Endothelial cell of umbilical vein (primary cell): ENCODE data around the gene OPA1. TPM values are rescaled to one million over a fixed set of nuclear protein-coding genes. Genes with fewer than 3 reads are reported as not detected.

ENCODE experiments used
- BruUV-seq: library from RNA; stranded (reverse); fragments of 400-500 nt; replicated peaks from 2 replicates; lab custom pipeline; 2021; lab: Mats Ljungman, UMichigan
- CTCF ChIA-PET: fragments of 300-600, 350-600 bp; sonication (Branson Sonifier 250); formaldehyde crosslinking; loops from one replicate; lab custom pipeline; 2021; ENCODE audit warnings: antibody characterized with exemption, inconsistent platforms; lab: Charles Lee
- POLR2A ChIA-PET: fragments of 300-600, 350-600 bp; sonication (Branson Sonifier 250); formaldehyde crosslinking; loops from one replicate; lab custom pipeline; 2021; ENCODE audit warnings: antibody characterized with exemption, inconsistent platforms; lab: Charles Lee
- DNase-seq: peaks from one replicate; pipeline ENCODE4 v3.0.0-alpha.2; 2011; ENCODE audit warnings: low read depth, low spot score
- FAIRE-seq: peaks from 2 replicates; lab custom pipeline; 2011; peaks lifted over from hg19 to GRCh38; lab: Jason Lieb, UNC
- H2AFZ ChIP-seq: 2 replicates; pipeline ENCODE4 v1.6.0; 2012; ENCODE audit warnings: low read depth, low read length, control low read depth, inconsistent platforms
- H3K27ac ChIP-seq: 2 replicates; pipeline ENCODE4 v1.5.1; 2011; ENCODE audit warnings: low read depth, mild to moderate bottlenecking, control low read depth, low read length, moderate library complexity; ENCODE audit not compliant: insufficient read depth
- H3K27me3 ChIP-seq, 2 experiments: 2 replicates each; pipeline versions ENCODE4 v1.6.0 to v1.6.1; 2011; ENCODE audit warnings: low read length in 2 of 2, mixed read lengths in 1 of 2; ENCODE audit not compliant: control insufficient read depth in 2 of 2, insufficient read depth in 2 of 2
- H3K36me3 ChIP-seq, 2 experiments: 2 replicates in 1 of 2; 3 replicates in 1 of 2; pipeline ENCODE4 v1.5.1; 2011; ENCODE audit warnings: low read length in 2 of 2, mild to moderate bottlenecking in 1 of 2, moderate library complexity in 1 of 2; ENCODE audit not compliant: control insufficient read depth in 2 of 2, insufficient read depth in 2 of 2; ENCODE audit errors: extremely low read depth in 1 of 2
- H3K4me1 ChIP-seq: 3 replicates; pipeline ENCODE4 v1.5.1; 2011; ENCODE audit warnings: mild to moderate bottlenecking, low read length; ENCODE audit not compliant: control insufficient read depth, insufficient read depth; ENCODE audit errors: extremely low read depth
- H3K4me2 ChIP-seq: 2 replicates; pipeline ENCODE4 v1.6.1; 2011; ENCODE audit warnings: low read length, control low read depth, mixed read lengths; ENCODE audit not compliant: insufficient read depth
- H3K4me3 ChIP-seq, 3 experiments: fragments of 200-600 bp in 1 of 3; sonication (generic), shearing (Covaris generic) in 1 of 3; replicated peaks in 1 of 3; 2 replicates each; pipeline ENCODE4 v1.5.1; 2011 to 2016; ENCODE audit warnings: control low read depth in 3 of 3, low read length in 3 of 3, mild to moderate bottlenecking in 2 of 3, inconsistent platforms in 1 of 3, low read depth in 1 of 3, moderate library complexity in 1 of 3; ENCODE audit not compliant: insufficient read depth in 1 of 3
- H3K79me2 ChIP-seq: 2 replicates; pipeline ENCODE4 v1.6.0; 2012; ENCODE audit warnings: low read length, inconsistent platforms; ENCODE audit not compliant: control insufficient read depth, insufficient read depth
- H3K9ac ChIP-seq: replicated peaks from 2 replicates; pipeline ENCODE3; 2011; ENCODE audit warnings: low read length, control low read depth; ENCODE audit not compliant: insufficient read depth; ENCODE audit errors: extremely low read depth
- H3K9me1 ChIP-seq: replicated peaks from 3 replicates; pipeline ENCODE4 v1.6.0; 2011; ENCODE audit warnings: mild to moderate bottlenecking, low read length; ENCODE audit not compliant: control insufficient read depth, insufficient read depth; ENCODE audit errors: extremely low read depth
- H3K9me3 ChIP-seq: replicated peaks from 2 replicates; pipeline ENCODE4 v1.5.1; 2012; ENCODE audit warnings: low read length, inconsistent platforms; ENCODE audit not compliant: control insufficient read depth, insufficient read depth
- H4K20me1 ChIP-seq: replicated peaks from 2 replicates; pipeline ENCODE3; 2011; ENCODE audit warnings: mild to moderate bottlenecking, low read length; ENCODE audit not compliant: control insufficient read depth, insufficient read depth; ENCODE audit errors: extremely low read depth
- EZH2 ChIP-seq: IDR thresholded peaks from 2 replicates; pipeline ENCODE4 v1.6.1; 2012; ENCODE audit warnings: borderline replicate concordance, low read depth, mild to moderate bottlenecking, moderate library complexity, low read length, inconsistent platforms; ENCODE audit not compliant: severe bottlenecking
- FOS ChIP-seq: IDR thresholded peaks from 2 replicates; pipeline ENCODE4 v1.6.1; 2011; ENCODE audit warnings: mild to moderate bottlenecking, low read length, moderate library complexity, borderline replicate concordance; ENCODE audit not compliant: insufficient read depth
- GATA2 ChIP-seq: IDR thresholded peaks from 2 replicates; pipeline ENCODE4 v1.7.0; 2011; ENCODE audit warnings: low read depth, mild to moderate bottlenecking, moderate library complexity, mixed read lengths, low read length; ENCODE audit not compliant: insufficient read length, insufficient read depth
- MYC ChIP-seq: IDR thresholded peaks from one replicate; pipeline ENCODE4 v1.6.1; 2011; ENCODE audit warnings: mild to moderate bottlenecking, low read depth, low read length
- POLR2A ChIP-seq: IDR thresholded peaks from 2 replicates; pipeline ENCODE4 v1.6.1; 2012; ENCODE audit warnings: low read depth, mild to moderate bottlenecking, control low read depth, low read length
- POLR2AphosphoS5 ChIP-seq: IDR thresholded peaks from 2 replicates; pipeline ENCODE4 v1.6.1; 2012; ENCODE audit warnings: low read depth, mild to moderate bottlenecking, control low read depth, low read length, moderate library complexity; ENCODE audit not compliant: insufficient read depth
- dilution Hi-C: fragments of 300-500 bp; cut with MboI; formaldehyde crosslinking; loops from one replicate; pipeline ENCODE4 v1.15.0; 2019; ENCODE audit warnings: low sequenced_read_pairs; ENCODE audit not compliant: extremely low pct_ligation_motif_present
- intact Hi-C: fragments of 100-400 bp; cut with micrococcal nuclease; formaldehyde crosslinking; loops from one replicate; pipeline ENCODE4 v1.10.0; 2022
- polyA plus RNA-seq, 4 experiments: library from polyadenylated mRNA; depleted of rRNA in 3 of 4; stranded (reverse) in 3 of 4; unstranded in 1 of 4; fragments of >200 nt; gene quantifications; 2 replicates each; pipeline versions ENCODE4 v1.2.1 to v1.2.3, GENCODE V29; 2011 to 2012; ENCODE audit warnings: missing spikeins in 1 of 4
- total RNA-seq: library from RNA; stranded (reverse); gene quantifications from 2 replicates; pipeline ENCODE4 v1.2.3, GENCODE V29; 2021
- TF ChIP-seq, protein P1 (sequence below): IDR thresholded peaks from 2 replicates; pipeline ENCODE4 v1.6.1; 2011; ENCODE audit not compliant: insufficient read depth, insufficient read length
- TF ChIP-seq, protein P2 (sequence below), 2 donors: IDR thresholded peaks; 1 replicate in 1 of 2; 2 replicates in 1 of 2; pipeline ENCODE4 v1.5.1; 2011; ENCODE audit warnings: low read length in 2 of 2, mild to moderate bottlenecking in 2 of 2, moderate library complexity in 2 of 2, control low read depth in 1 of 2, inconsistent platforms in 1 of 2, low read depth in 1 of 2; ENCODE audit not compliant: insufficient read depth in 1 of 2; ENCODE audit errors: extremely low read depth in 1 of 2

Gene OPA1
- total and polyA plus RNA-seq, 2 donors (not counting 3 experiments of a cell fraction or from before 2014, with no cell fraction given), result 10.0 to 62.0 TPM

DNA sequence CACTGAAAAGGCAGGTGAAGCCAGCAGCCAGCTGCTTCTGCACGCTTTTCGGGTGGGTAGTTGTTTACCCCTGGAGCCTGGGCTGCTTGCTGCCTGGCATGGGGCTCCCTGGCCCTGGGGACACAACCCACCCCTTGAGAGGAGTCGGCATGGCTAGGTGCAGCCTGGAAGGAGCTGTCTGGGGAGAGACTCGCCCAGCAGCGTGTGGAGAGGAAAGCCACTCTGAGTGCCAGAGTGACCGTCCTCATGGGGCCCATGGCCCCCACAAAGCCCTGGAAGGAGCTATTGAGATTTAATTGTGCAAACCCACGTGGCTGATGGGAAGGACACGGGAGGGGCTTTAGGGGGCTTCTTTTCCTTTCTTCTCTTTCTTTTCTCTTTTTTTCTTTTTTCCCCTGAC is 137.5 kb downstream of the OPA1 start:
- dilution Hi-C loops, result no loop called here
- no peak overlapping the region for H3K4me3 ChIP-seq
- no peak overlapping the region for H2AFZ ChIP-seq
- no peaks in the 10 kb centered on the region for H3K9me3 ChIP-seq
- BruUV-seq, result no TSS peak
- no peaks in the 10 kb centered on the region for H3K4me1 ChIP-seq
- no peaks in the 10 kb centered on the region for H3K9me1 ChIP-seq
- H3K79me2 ChIP-seq, result no peaks in the 10 kb centered on the region
- TF ChIP-seq MYC (no peak), POLR2A (no peak), POLR2AphosphoS5 (no peak), FOS (no peak), EZH2 (no peak), GATA2 (no peak)
- TF ChIP-seq, protein P1, sequence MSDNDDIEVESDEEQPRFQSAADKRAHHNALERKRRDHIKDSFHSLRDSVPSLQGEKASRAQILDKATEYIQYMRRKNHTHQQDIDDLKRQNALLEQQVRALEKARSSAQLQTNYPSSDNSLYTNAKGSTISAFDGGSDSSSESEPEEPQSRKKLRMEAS, result no peak
- TF ChIP-seq, protein P2, sequence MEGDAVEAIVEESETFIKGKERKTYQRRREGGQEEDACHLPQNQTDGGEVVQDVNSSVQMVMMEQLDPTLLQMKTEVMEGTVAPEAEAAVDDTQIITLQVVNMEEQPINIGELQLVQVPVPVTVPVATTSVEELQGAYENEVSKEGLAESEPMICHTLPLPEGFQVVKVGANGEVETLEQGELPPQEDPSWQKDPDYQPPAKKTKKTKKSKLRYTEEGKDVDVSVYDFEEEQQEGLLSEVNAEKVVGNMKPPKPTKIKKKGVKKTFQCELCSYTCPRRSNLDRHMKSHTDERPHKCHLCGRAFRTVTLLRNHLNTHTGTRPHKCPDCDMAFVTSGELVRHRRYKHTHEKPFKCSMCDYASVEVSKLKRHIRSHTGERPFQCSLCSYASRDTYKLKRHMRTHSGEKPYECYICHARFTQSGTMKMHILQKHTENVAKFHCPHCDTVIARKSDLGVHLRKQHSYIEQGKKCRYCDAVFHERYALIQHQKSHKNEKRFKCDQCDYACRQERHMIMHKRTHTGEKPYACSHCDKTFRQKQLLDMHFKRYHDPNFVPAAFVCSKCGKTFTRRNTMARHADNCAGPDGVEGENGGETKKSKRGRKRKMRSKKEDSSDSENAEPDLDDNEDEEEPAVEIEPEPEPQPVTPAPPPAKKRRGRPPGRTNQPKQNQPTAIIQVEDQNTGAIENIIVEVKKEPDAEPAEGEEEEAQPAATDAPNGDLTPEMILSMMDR (IDR thresholded peaks at IDR 0.05; ENCODE audit: extremely low read depth in 1 of 2, insufficient read depth in 1 of 2, low read depth in 1 of 2, low read length in 2 of 2), result no peak
- ChIA-PET POLR2A (no interaction called here), CTCF (interaction anchor here (0.8 to 1.0 kb wide), 2 partner anchors 24 to 65 kb away, joined by 3 to 4 read pairs; no protein-coding TSS in a partner anchor)
- DNase-seq, result no peak
- H3K9ac ChIP-seq, result no peak overlapping the region
- intact Hi-C loops, result no loop called here
- no peaks in the 10 kb centered on the region for H3K36me3 ChIP-seq
- no peak overlapping the region for H3K27ac ChIP-seq
- H3K27me3 ChIP-seq, result peaks cover 7 to 9% of the 10 kb centered on the region in 2 experiments
- H4K20me1 ChIP-seq, result no peaks in the 10 kb centered on the region
- no peak for FAIRE-seq
- H3K4me2 ChIP-seq, result no peak overlapping the region
